HEK293 (cell line): ENCODE data around the gene TMEM145.

Experiments
- MZF1 ChIP-seq: fragments of 450-650 bp; formaldehyde crosslinking; IDR thresholded peaks from 2 replicates; pipeline ENCODE4 v1.5.1; 2017; ENCODE audit warnings: missing biosample characterization, missing genetic modification characterization, borderline replicate concordance
- SP7 ChIP-seq: fragments of 450-650 bp; formaldehyde crosslinking; IDR thresholded peaks from 2 replicates; pipeline ENCODE4 v1.5.1; 2016; ENCODE audit warnings: missing biosample characterization, missing genetic modification characterization
- TCF7L2 ChIP-seq: IDR thresholded peaks from 2 replicates; pipeline ENCODE4 v1.6.1; 2011; ENCODE audit warnings: low read depth, mild to moderate bottlenecking, inconsistent platforms, low read length, moderate library complexity, borderline replicate concordance
- ZNF501 ChIP-seq: fragments of 450-650 bp; formaldehyde crosslinking; IDR thresholded peaks from 2 replicates; pipeline ENCODE4 v1.5.1; 2016; ENCODE audit warnings: missing biosample characterization, missing genetic modification characterization
- ZNF521 ChIP-seq: fragments of 450-650 bp; formaldehyde crosslinking; IDR thresholded peaks from 2 replicates; pipeline ENCODE4 v1.5.1; 2017; ENCODE audit warnings: missing biosample characterization, mild to moderate bottlenecking, missing genetic modification characterization
- ZNF561 ChIP-seq: fragments of 450-650 bp; IDR thresholded peaks from 2 replicates; pipeline ENCODE4 v1.5.1; 2018; ENCODE audit warnings: missing biosample characterization, missing genetic modification characterization, borderline replicate concordance
- ZNF658 ChIP-seq: fragments of 450-650 bp; formaldehyde crosslinking; IDR thresholded peaks from 2 replicates; pipeline ENCODE4; 2016; ENCODE audit warnings: missing biosample characterization, missing genetic modification characterization
- ZSCAN16 ChIP-seq: fragments of 450-650 bp; formaldehyde crosslinking; IDR thresholded peaks from 2 replicates; pipeline ENCODE4 v1.5.1; 2016; ENCODE audit warnings: missing biosample characterization, missing genetic modification characterization
- TF ChIP-seq, protein P1 (sequence below): fragments of 450-650 bp; formaldehyde crosslinking; IDR thresholded peaks from 2 replicates; pipeline ENCODE4 v1.5.1; 2016; ENCODE audit warnings: missing biosample characterization, missing genetic modification characterization, low read depth
- TF ChIP-seq, protein P2 (sequence below): fragments of 450-650 bp; formaldehyde crosslinking; IDR thresholded peaks from 2 replicates; pipeline ENCODE4 v1.5.1; 2016; ENCODE audit warnings: missing biosample characterization, missing genetic modification characterization
- TF ChIP-seq, protein P3 (sequence below): IDR thresholded peaks from 2 replicates; pipeline ENCODE4 v1.6.1; 2011; ENCODE audit warnings: mild to moderate bottlenecking, low read depth, low read length, borderline replicate concordance
- TF ChIP-seq, protein P4 (sequence below): fragments of 450-650 bp; formaldehyde crosslinking; IDR thresholded peaks from 2 replicates; pipeline ENCODE4 v1.5.1; 2016; ENCODE audit warnings: missing biosample characterization, missing genetic modification characterization
- TF ChIP-seq, protein P5 (sequence below): fragments of 450-650 bp; formaldehyde crosslinking; IDR thresholded peaks from 2 replicates; pipeline ENCODE4 v1.5.1; 2016; ENCODE audit warnings: missing biosample characterization, missing genetic modification characterization

DNA sequence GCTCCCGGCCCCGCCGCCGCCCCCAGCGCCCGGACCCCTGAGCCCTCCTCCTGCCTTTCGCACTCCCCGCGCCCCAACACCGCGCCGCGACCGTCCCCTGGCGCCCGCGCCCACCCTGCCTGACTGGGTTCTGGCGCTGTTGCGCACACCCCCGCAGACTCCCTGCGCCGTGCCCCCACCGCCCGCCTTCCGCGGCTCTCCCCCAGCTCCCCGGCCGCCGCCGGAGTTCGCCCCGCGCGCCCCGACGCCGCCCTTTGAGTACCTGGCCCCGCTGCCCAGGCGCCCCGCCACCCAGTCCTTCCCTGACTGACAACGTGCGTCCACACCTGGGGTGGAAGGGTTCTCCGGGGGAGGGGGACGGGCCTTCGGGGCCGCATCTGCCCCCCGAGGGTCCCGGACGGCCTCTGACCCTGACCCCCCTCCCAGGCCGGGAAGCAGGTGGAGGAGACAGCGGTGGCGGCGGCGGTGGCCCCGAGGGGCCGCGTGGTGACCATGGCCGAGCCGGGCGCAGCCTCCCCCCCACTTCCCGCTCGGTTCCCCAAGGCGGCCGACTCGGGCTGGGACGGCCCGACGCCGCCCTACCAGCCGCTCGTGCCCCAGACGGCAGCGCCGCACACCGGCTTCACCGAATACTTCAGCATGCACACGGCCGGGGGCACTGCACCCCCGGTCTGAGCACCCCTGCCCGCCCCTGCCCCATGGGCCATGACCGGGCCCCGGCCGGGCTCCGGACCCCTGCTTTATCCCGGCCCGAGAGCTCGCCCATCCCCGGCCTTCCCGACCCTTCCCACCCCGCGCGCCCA lies 10.9 kb downstream of the TMEM145 start:
- TF ChIP-seq, protein P1, sequence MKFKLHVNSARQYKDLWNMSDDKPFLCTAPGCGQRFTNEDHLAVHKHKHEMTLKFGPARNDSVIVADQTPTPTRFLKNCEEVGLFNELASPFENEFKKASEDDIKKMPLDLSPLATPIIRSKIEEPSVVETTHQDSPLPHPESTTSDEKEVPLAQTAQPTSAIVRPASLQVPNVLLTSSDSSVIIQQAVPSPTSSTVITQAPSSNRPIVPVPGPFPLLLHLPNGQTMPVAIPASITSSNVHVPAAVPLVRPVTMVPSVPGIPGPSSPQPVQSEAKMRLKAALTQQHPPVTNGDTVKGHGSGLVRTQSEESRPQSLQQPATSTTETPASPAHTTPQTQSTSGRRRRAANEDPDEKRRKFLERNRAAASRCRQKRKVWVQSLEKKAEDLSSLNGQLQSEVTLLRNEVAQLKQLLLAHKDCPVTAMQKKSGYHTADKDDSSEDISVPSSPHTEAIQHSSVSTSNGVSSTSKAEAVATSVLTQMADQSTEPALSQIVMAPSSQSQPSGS (tag by site-specific recombination) = no peak
- TF ChIP-seq, protein P2, sequence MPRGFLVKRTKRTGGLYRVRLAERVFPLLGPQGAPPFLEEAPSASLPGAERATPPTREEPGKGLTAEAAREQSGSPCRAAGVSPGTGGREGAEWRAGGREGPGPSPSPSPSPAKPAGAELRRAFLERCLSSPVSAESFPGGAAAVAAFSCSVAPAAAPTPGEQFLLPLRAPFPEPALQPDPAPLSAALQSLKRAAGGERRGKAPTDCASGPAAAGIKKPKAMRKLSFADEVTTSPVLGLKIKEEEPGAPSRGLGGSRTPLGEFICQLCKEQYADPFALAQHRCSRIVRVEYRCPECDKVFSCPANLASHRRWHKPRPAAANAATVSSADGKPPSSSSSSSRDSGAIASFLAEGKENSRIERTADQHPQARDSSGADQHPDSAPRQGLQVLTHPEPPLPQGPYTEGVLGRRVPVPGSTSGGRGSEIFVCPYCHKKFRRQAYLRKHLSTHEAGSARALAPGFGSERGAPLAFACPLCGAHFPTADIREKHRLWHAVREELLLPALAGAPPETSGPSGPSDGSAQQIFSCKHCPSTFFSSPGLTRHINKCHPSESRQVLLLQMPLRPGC (tag by site-specific recombination) = no peak
- no peak for TF ChIP-seq ZNF658 (tag by site-specific recombination)
- TF ChIP-seq ZNF561 (tag by site-specific recombination) = no peak
- TF ChIP-seq ZNF521 (tag by site-specific recombination) = no peak
- TF ChIP-seq ZNF501 = no peak
- TF ChIP-seq MZF1 = no peak
- TF ChIP-seq, protein P3, sequence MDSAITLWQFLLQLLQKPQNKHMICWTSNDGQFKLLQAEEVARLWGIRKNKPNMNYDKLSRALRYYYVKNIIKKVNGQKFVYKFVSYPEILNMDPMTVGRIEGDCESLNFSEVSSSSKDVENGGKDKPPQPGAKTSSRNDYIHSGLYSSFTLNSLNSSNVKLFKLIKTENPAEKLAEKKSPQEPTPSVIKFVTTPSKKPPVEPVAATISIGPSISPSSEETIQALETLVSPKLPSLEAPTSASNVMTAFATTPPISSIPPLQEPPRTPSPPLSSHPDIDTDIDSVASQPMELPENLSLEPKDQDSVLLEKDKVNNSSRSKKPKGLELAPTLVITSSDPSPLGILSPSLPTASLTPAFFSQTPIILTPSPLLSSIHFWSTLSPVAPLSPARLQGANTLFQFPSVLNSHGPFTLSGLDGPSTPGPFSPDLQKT = no peak
- no peak for TF ChIP-seq SP7 (tag by site-specific recombination)
- no peak for TF ChIP-seq ZSCAN16 (tag by site-specific recombination)
- TF ChIP-seq, protein P4, sequence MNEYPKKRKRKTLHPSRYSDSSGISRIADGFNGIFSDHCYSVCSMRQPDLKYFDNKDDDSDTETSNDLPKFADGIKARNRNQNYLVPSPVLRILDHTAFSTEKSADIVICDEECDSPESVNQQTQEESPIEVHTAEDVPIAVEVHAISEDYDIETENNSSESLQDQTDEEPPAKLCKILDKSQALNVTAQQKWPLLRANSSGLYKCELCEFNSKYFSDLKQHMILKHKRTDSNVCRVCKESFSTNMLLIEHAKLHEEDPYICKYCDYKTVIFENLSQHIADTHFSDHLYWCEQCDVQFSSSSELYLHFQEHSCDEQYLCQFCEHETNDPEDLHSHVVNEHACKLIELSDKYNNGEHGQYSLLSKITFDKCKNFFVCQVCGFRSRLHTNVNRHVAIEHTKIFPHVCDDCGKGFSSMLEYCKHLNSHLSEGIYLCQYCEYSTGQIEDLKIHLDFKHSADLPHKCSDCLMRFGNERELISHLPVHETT (tag by site-specific recombination) = no peak
- no peak for TF ChIP-seq TCF7L2
- TF ChIP-seq, protein P5, sequence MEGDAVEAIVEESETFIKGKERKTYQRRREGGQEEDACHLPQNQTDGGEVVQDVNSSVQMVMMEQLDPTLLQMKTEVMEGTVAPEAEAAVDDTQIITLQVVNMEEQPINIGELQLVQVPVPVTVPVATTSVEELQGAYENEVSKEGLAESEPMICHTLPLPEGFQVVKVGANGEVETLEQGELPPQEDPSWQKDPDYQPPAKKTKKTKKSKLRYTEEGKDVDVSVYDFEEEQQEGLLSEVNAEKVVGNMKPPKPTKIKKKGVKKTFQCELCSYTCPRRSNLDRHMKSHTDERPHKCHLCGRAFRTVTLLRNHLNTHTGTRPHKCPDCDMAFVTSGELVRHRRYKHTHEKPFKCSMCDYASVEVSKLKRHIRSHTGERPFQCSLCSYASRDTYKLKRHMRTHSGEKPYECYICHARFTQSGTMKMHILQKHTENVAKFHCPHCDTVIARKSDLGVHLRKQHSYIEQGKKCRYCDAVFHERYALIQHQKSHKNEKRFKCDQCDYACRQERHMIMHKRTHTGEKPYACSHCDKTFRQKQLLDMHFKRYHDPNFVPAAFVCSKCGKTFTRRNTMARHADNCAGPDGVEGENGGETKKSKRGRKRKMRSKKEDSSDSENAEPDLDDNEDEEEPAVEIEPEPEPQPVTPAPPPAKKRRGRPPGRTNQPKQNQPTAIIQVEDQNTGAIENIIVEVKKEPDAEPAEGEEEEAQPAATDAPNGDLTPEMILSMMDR = no peak
